A673 (cell line): ENCODE measurements around the gene OSBPL3. TPM values are rescaled to one million over a fixed set of nuclear protein-coding genes. Genes with fewer than 3 reads are reported as not detected.

Experiments
- BruUV-seq: library from RNA; stranded (reverse); fragments of 400-500 nt; replicated peaks from 2 replicates; lab custom pipeline; 2021; lab: Mats Ljungman, UMichigan
- CTCF ChIA-PET: fragments of 300-600 bp; sonication (Branson Sonifier 250); formaldehyde crosslinking; loops from one replicate; lab custom pipeline; 2022; ENCODE audit warnings: antibody characterized with exemption; lab: Charles Lee
- POLR2A ChIA-PET: fragments of 300-600 bp; sonication (Branson Sonifier 250); formaldehyde crosslinking; loops from one replicate; lab custom pipeline; 2022; ENCODE audit warnings: antibody characterized with exemption; ENCODE audit not compliant: low non-redundant PET; lab: Charles Lee
- DNase-seq: peaks from one replicate; pipeline ENCODE4 v3.0.0-alpha.2; 2015; ENCODE audit warnings: low spot score
- H3K27ac ChIP-seq: fragments of 200-600 bp; sonication (generic); 2 replicates; pipeline ENCODE4 v1.5.1; 2016; ENCODE audit warnings: mixed run types, low read depth, mild to moderate bottlenecking, mixed read lengths, antibody characterized with exemption, low read length; ENCODE audit not compliant: poor library complexity, severe bottlenecking
- H3K27me3 ChIP-seq: fragments of 200-600 bp; sonication (generic); replicated peaks from 2 replicates; pipeline ENCODE4 v1.6.1; 2017; ENCODE audit warnings: mixed run types, low read depth, mild to moderate bottlenecking, mixed read lengths, antibody characterized with exemption, low read length; ENCODE audit not compliant: insufficient read depth, poor library complexity
- H3K36me3 ChIP-seq: fragments of 200-600 bp; sonication (generic); 2 replicates; pipeline ENCODE4 v1.6.1; 2016; ENCODE audit warnings: mixed run types, mild to moderate bottlenecking, mixed read lengths, antibody characterized with exemption, low read length; ENCODE audit not compliant: insufficient read depth, poor library complexity, severe bottlenecking
- H3K4me1 ChIP-seq: fragments of 200-600 bp; sonication (generic); 2 replicates; pipeline ENCODE4 v1.6.1; 2017; ENCODE audit warnings: mixed run types, mild to moderate bottlenecking, mixed read lengths, antibody characterized with exemption, low read length; ENCODE audit not compliant: insufficient read depth, poor library complexity, severe bottlenecking
- H3K4me3 ChIP-seq: fragments of 200-600 bp; sonication (generic); 2 replicates; pipeline ENCODE4 v1.5.1; 2016; ENCODE audit warnings: low read depth, mixed run types, mild to moderate bottlenecking, mixed read lengths, low read length; ENCODE audit not compliant: poor library complexity, severe bottlenecking
- H3K9me3 ChIP-seq: fragments of 200-600 bp; sonication (generic); 2 replicates; pipeline ENCODE4 v1.6.1; 2016; ENCODE audit warnings: mixed run types, low read depth, mild to moderate bottlenecking, mixed read lengths, antibody characterized with exemption, low read length; ENCODE audit not compliant: poor library complexity, severe bottlenecking
- EZH2 ChIP-seq: fragments of 200-600 bp; sonication (generic); IDR thresholded peaks from 2 replicates; pipeline ENCODE4 v1.6.1; 2017; ENCODE audit warnings: borderline replicate concordance, low read depth, mild to moderate bottlenecking, mixed read lengths, antibody characterized with exemption, low read length; ENCODE audit not compliant: poor library complexity, severe bottlenecking
- intact Hi-C: fragments of 100-400 bp; cut with micrococcal nuclease; formaldehyde crosslinking; loops from one replicate; pipeline ENCODE4 v1.10.0; 2022; ENCODE audit not compliant: unreplicated experiment
- total RNA-seq: library from RNA; stranded (reverse); gene quantifications from 2 replicates; pipeline ENCODE4 v1.2.3, GENCODE V29; 2021
- TF ChIP-seq, protein P1 (sequence below): fragments of 300-800, 200-600 bp; sonication (generic); conservative IDR thresholded peaks from 2 replicates; pipeline ENCODE4 v1.5.1; 2017; ENCODE audit warnings: low read depth, mild to moderate bottlenecking, antibody characterized with exemption, low read length, moderate library complexity, mixed read lengths

The OSBPL3 gene
- total RNA-seq, 1 experiment from 2014 or later: 21.4 TPM

DNA sequence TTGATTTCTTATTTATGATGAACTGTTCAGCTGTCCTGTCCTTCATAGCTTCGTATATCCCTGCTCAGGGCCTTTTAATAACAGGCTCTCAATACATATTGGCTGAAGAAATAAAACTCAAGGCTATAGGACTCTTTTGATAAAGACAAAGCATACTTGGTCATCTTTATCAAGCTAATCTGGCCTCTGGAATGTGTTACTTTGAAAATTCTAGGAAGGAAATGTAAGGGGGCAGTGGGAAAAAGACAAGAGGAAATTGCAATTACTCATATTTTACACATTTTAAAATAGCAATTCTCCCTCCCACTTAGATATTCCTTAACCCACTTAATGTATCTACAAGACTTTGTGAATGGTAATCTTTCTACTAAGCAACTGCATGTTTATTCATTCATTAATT is 94.3 kb downstream of the OSBPL3 start:
- Histone ChIP-seq H3K27ac (no peak overlapping the region), H3K9me3 (no peaks in the 10 kb centered on the region), H3K4me3 (no peak overlapping the region), H3K4me1 (peaks cover 36% of the 10 kb centered on the region), H3K27me3 (no peaks in the 10 kb centered on the region), H3K36me3 (no peaks in the 10 kb centered on the region)
- intact Hi-C loops: no loop called here
- no TSS peak for BruUV-seq
- CTCF ChIA-PET: no interaction called here
- POLR2A ChIA-PET: no interaction called here
- TF ChIP-seq, protein P1, sequence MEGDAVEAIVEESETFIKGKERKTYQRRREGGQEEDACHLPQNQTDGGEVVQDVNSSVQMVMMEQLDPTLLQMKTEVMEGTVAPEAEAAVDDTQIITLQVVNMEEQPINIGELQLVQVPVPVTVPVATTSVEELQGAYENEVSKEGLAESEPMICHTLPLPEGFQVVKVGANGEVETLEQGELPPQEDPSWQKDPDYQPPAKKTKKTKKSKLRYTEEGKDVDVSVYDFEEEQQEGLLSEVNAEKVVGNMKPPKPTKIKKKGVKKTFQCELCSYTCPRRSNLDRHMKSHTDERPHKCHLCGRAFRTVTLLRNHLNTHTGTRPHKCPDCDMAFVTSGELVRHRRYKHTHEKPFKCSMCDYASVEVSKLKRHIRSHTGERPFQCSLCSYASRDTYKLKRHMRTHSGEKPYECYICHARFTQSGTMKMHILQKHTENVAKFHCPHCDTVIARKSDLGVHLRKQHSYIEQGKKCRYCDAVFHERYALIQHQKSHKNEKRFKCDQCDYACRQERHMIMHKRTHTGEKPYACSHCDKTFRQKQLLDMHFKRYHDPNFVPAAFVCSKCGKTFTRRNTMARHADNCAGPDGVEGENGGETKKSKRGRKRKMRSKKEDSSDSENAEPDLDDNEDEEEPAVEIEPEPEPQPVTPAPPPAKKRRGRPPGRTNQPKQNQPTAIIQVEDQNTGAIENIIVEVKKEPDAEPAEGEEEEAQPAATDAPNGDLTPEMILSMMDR: no peak
- TF ChIP-seq EZH2: no peak
- no peak for DNase-seq

DNA sequence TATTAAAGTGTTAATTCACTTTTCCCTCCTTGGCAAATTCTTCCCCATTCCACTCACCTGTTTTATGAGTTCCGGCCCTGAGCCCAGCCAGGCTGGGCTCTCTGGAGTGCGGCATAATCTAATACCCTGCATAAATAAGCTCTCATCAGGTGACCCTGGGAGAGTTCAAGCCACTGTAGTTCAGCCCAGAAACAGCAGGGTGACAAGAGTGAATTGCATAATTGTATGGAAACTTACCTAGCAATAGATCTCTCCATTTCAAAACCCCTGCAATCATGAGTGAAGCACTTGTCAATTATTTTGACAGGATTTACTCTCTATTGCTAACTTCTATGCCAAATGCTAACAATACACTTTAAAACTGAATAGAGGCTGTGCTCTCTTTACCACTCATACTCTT is 94.7 kb downstream of the OSBPL3 start:
- no peak for DNase-seq
- no peak overlapping the region for H3K4me3 ChIP-seq
- ChIA-PET CTCF (no interaction called here), POLR2A (no interaction called here)
- no peak overlapping the region for H3K27ac ChIP-seq
- no peaks in the 10 kb centered on the region for H3K27me3 ChIP-seq
- no peaks in the 10 kb centered on the region for H3K9me3 ChIP-seq
- no peaks in the 10 kb centered on the region for H3K36me3 ChIP-seq
- H3K4me1 ChIP-seq: peaks cover 32% of the 10 kb centered on the region
- TF ChIP-seq, protein P1: no peak
- no peak for TF ChIP-seq EZH2
- intact Hi-C loops: no loop called here
- BruUV-seq: no TSS peak

DNA sequence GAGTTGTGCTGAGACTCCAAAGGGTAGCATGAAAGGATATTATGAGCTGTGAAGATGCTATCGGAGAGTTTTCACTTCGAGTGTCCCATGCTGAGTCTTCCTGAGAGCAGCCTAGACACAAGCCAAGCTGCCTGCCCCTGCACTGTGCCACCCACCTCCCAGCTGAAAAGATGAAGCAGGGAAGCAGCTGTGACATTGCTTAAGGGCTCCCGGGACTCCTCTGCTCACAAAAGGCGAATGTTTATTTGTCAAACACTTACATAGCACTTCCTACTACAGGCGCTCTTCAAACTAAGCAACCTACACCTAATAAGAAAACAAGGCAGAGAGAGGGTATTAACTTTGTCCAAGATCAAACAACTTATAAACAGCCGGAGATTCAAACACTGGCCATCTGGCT is 95.6 kb downstream of the OSBPL3 start:
- intact Hi-C loops: no loop called here

More for the DNA sequence above, 95.6 kb downstream of the OSBPL3 start:
- Histone ChIP-seq H3K27ac (no peak overlapping the region), H3K36me3 (no peaks in the 10 kb centered on the region), H3K4me1 (peaks cover 25% of the 10 kb centered on the region), H3K4me3 (no peak overlapping the region), H3K27me3 (no peaks in the 10 kb centered on the region), H3K9me3 (no peaks in the 10 kb centered on the region)
- no peak for TF ChIP-seq EZH2
- TF ChIP-seq, protein P1: no peak
- CTCF ChIA-PET: no interaction called here
- BruUV-seq: no TSS peak
- POLR2A ChIA-PET: no interaction called here
- DNase-seq: no peak
